RWPE2 (cell line): Measurements from ENCODE around the gene GNA14.

Experiments used
- ATAC-seq: fragments of 200-7000 bp; cut with Tn5 transposase; 3 replicates; pipeline ENCODE4 v1.9.1; 2021; ENCODE audit warnings: low read depth
- DNase-seq: peaks from one replicate; pipeline ENCODE4 v3.0.0-alpha.2; 2020; ENCODE audit warnings: low spot score
- H3K27ac ChIP-seq: fragments of 450-650 bp; 2 replicates; pipeline ENCODE4 v1.5.1; 2017; ENCODE audit warnings: mild to moderate bottlenecking; ENCODE audit not compliant: poor library complexity, severe bottlenecking
- H3K27me3 ChIP-seq: fragments of 250-450 bp; sonication (Bioruptor Pico); 2 replicates; pipeline ENCODE4 v1.5.1; 2021; ENCODE audit warnings: mild to moderate bottlenecking, moderate library complexity; ENCODE audit not compliant: insufficient read depth, poor library complexity, severe bottlenecking
- H3K36me3 ChIP-seq: fragments of 250-450 bp; sonication (Bioruptor Pico); 2 replicates; pipeline ENCODE4 v1.5.1; 2020; ENCODE audit warnings: low read depth, mild to moderate bottlenecking, moderate library complexity
- H3K4me1 ChIP-seq: fragments of 250-450 bp; sonication (Bioruptor Pico); 2 replicates; pipeline ENCODE4 v1.5.1; 2021; ENCODE audit warnings: mild to moderate bottlenecking, moderate library complexity; ENCODE audit not compliant: insufficient read depth, poor library complexity, severe bottlenecking
- H3K4me3 ChIP-seq: fragments of 250-450 bp; sonication (Bioruptor Pico); 2 replicates; pipeline ENCODE4 v1.5.1; 2021; ENCODE audit warnings: mild to moderate bottlenecking, moderate library complexity; ENCODE audit not compliant: severe bottlenecking
- H3K9me3 ChIP-seq: fragments of 250-450 bp; sonication (Bioruptor Pico); 2 replicates; pipeline ENCODE4 v1.5.1; 2021; ENCODE audit warnings: mild to moderate bottlenecking, moderate library complexity; ENCODE audit not compliant: severe bottlenecking
- TF ChIP-seq, protein P1 (sequence below): fragments of 450-650 bp; IDR thresholded peaks from one replicate; pipeline ENCODE4 v1.5.1; 2017; ENCODE audit warnings: mild to moderate bottlenecking, moderate library complexity; ENCODE audit not compliant: poor library complexity, severe bottlenecking

GNA14 gene

DNA sequence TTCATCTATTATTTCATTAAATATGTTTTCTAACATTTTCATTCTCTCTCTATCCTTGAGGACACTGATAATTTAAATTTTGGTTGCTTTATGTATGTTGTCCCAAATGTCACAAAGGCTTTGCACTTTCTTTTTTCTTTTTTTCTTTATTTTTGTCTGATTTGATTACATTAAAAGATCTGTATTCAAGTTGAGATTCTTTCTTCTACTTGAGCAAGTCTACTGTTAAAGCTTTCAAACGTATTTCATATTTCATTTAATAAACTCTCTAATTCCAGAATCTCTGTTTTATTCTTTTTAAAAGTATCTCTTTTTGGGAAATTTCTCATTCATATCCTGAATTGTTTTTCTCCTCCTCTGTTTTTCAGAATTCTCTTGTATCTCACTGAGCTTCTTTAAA lies 106.5 kb downstream of the GNA14 start:
- Histone ChIP-seq H3K27me3 (no peaks in the 10 kb centered on the region), H3K9me3 (peaks cover 5% of the 10 kb centered on the region), H3K4me1 (no peaks in the 10 kb centered on the region), H3K27ac (no peak overlapping the region), H3K36me3 (no peaks in the 10 kb centered on the region), H3K4me3 (no peak overlapping the region)
- ATAC-seq: no peak
- DNase-seq: no peak
- TF ChIP-seq, protein P1, sequence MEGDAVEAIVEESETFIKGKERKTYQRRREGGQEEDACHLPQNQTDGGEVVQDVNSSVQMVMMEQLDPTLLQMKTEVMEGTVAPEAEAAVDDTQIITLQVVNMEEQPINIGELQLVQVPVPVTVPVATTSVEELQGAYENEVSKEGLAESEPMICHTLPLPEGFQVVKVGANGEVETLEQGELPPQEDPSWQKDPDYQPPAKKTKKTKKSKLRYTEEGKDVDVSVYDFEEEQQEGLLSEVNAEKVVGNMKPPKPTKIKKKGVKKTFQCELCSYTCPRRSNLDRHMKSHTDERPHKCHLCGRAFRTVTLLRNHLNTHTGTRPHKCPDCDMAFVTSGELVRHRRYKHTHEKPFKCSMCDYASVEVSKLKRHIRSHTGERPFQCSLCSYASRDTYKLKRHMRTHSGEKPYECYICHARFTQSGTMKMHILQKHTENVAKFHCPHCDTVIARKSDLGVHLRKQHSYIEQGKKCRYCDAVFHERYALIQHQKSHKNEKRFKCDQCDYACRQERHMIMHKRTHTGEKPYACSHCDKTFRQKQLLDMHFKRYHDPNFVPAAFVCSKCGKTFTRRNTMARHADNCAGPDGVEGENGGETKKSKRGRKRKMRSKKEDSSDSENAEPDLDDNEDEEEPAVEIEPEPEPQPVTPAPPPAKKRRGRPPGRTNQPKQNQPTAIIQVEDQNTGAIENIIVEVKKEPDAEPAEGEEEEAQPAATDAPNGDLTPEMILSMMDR: no peak

DNA sequence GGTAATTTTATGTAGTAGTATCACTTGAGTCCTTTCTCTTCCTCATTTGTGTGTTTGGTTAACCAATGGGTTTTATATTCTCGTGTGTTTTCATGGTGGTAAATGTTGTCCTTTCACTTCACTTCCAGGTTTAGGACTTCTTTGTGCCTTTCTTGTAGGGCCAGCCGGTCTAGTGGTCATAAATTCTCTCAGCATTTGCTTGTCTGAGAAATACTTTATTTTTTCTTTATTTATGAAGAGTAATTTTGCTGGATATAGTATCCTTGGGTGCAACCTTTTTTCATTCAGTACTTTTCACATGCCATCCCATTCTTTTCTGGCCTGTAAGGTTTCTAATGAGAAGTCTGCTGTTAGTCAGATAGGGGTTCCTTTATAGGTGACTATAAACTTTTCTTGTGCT lies 107.1 kb downstream of the GNA14 start:
- no peaks in the 10 kb centered on the region for H3K27me3 ChIP-seq
- H3K36me3 ChIP-seq: no peaks in the 10 kb centered on the region
- H3K4me1 ChIP-seq: no peaks in the 10 kb centered on the region
- H3K4me3 ChIP-seq: no peak overlapping the region
- no peak overlapping the region for H3K27ac ChIP-seq
- DNase-seq (no peak), ATAC-seq (no peak)
- peaks cover 5% of the 10 kb centered on the region for H3K9me3 ChIP-seq
- TF ChIP-seq, protein P1: no peak

- ATAC-seq (no peak), DNase-seq (no peak)
- Histone ChIP-seq H3K36me3 (no peaks in the 10 kb centered on the region), H3K4me1 (no peaks in the 10 kb centered on the region), H3K27me3 (no peaks in the 10 kb centered on the region), H3K4me3 (no peak overlapping the region), H3K27ac (no peak overlapping the region), H3K9me3 (no peaks in the 10 kb centered on the region)
- TF ChIP-seq, protein P1: no peak
These were observed 113.6 kb downstream of the GNA14 start for GRCh38 chr9:77534376-77535057.

DNA sequence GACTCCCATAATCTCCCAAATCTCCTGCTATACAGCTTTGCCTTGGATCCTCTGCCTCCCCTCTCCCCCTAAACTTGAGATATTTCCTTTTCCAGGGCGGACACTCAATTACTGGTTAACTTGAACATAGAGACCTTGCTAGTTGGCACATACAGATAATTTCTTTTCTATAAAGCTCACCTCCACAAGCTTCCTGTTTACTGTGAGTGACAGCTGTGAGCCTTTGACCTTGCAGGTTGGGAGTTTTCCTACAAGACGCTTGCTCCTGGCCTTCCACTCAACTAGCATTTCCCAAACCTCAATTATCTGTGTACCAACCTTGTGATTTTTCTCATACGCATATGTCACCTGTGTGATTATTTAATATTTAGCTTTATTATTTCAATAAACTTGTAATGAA lies 114.5 kb downstream of the GNA14 start:
- Histone ChIP-seq H3K27ac (no peak overlapping the region), H3K4me3 (no peak overlapping the region), H3K4me1 (no peaks in the 10 kb centered on the region), H3K9me3 (no peaks in the 10 kb centered on the region), H3K36me3 (no peaks in the 10 kb centered on the region), H3K27me3 (no peaks in the 10 kb centered on the region)
- no peak for DNase-seq
- TF ChIP-seq, protein P1: no peak
- ATAC-seq: no peak

GRCh38 chr9:77532607-77533006 lies 115.5 kb downstream of the GNA14 start:
- TF ChIP-seq, protein P1: no peak
- ATAC-seq (no peak), DNase-seq (no peak)
- Histone ChIP-seq H3K27me3 (no peaks in the 10 kb centered on the region), H3K36me3 (no peaks in the 10 kb centered on the region), H3K4me1 (no peaks in the 10 kb centered on the region), H3K9me3 (no peaks in the 10 kb centered on the region), H3K27ac (no peak overlapping the region), H3K4me3 (no peak overlapping the region)
